IMR-90 (cell line): Measurements from ENCODE around the gene ACTN1. TPM values are rescaled to one million over a fixed set of nuclear protein-coding genes. Genes with fewer than 3 reads are reported as not detected.
A peak's percentile ranks its signal among the peaks of the same experiment; 100 is the strongest.

ENCODE experiments used
- ATAC-seq: fragments of 200-7000 bp; cut with Tn5 transposase; 2 replicates; pipeline ENCODE4 v1.9.1; 2020; ENCODE audit warnings: low read depth, mild to moderate bottlenecking, moderate library complexity
- BruUV-seq: library from RNA; stranded (reverse); fragments of 400-500 nt; replicated peaks from 2 replicates; lab custom pipeline; 2021; lab: Mats Ljungman, UMichigan
- CTCF ChIA-PET: fragments of 300-600 bp; formaldehyde crosslinking; extraction: SDS; loops from one replicate; lab custom pipeline; 2021; ENCODE audit warnings: antibody characterized with exemption; lab: Yijun Ruan, JAX
- POLR2A ChIA-PET: fragments of 300-600 bp; sonication (Branson Sonifier 250); formaldehyde crosslinking; loops from one replicate; lab custom pipeline; 2022; ENCODE audit warnings: antibody characterized with exemption; ENCODE audit not compliant: unreplicated experiment; lab: Charles Lee
- DNase-seq: peaks from one replicate; pipeline ENCODE4 v3.0.0; 2013
- H2AFZ ChIP-seq: replicated peaks from 2 replicates; pipeline ENCODE3; 2013; ENCODE audit warnings: low read length, mild to moderate bottlenecking; ENCODE audit not compliant: poor library complexity
- H2AK5ac ChIP-seq: 2 replicates; pipeline ENCODE4 v1.6.1; 2013; ENCODE audit warnings: low read depth, low read length, inconsistent platforms
- H2AK9ac ChIP-seq: replicated peaks from 2 replicates; pipeline ENCODE3; 2013; ENCODE audit warnings: mild to moderate bottlenecking, low read depth, low read length, moderate library complexity; ENCODE audit not compliant: poor library complexity
- H2BK120ac ChIP-seq: 2 replicates; pipeline ENCODE4 v1.6.1; 2013; ENCODE audit warnings: low read depth, low read length, inconsistent platforms
- H2BK15ac ChIP-seq: 3 replicates; pipeline ENCODE4 v1.6.1; 2013; ENCODE audit warnings: low read depth, low read length, inconsistent platforms
- H2BK20ac ChIP-seq: 2 replicates; pipeline ENCODE4 v1.6.1; 2013; ENCODE audit warnings: low read depth, mild to moderate bottlenecking, inconsistent platforms, low read length, moderate library complexity
- H2BK5ac ChIP-seq: 2 replicates; pipeline ENCODE4 v1.6.1; 2013; ENCODE audit warnings: mild to moderate bottlenecking, low read depth, low read length, inconsistent platforms; ENCODE audit not compliant: poor library complexity, severe bottlenecking
- H3K14ac ChIP-seq: replicated peaks from 2 replicates; pipeline ENCODE4 v1.6.1; 2013; ENCODE audit warnings: low read depth, low read length, inconsistent platforms
- H3K18ac ChIP-seq: 2 replicates; pipeline ENCODE4 v1.6.1; 2013; ENCODE audit warnings: low read depth, low read length, control low read depth
- H3K23ac ChIP-seq: 2 replicates; pipeline ENCODE4 v1.6.1; 2013; ENCODE audit warnings: low read depth, low read length, inconsistent platforms
- H3K27ac ChIP-seq: 2 replicates; pipeline ENCODE4 v1.5.1; 2013; ENCODE audit warnings: mild to moderate bottlenecking, control low read depth, low read length; ENCODE audit not compliant: insufficient read depth
- H3K27me3 ChIP-seq: 2 replicates; pipeline ENCODE4 v1.6.1; 2013; ENCODE audit warnings: low read length; ENCODE audit not compliant: control insufficient read depth, insufficient read depth
- H3K36me3 ChIP-seq: 2 replicates; pipeline ENCODE4 v1.6.1; 2013; ENCODE audit warnings: low read length, mixed read lengths; ENCODE audit not compliant: control insufficient read depth, insufficient read depth
- H3K4ac ChIP-seq: 2 replicates; pipeline ENCODE4 v1.6.1; 2013; ENCODE audit warnings: low read depth, low read length, inconsistent platforms
- H3K4me1 ChIP-seq: 2 replicates; pipeline ENCODE4 v1.6.1; 2013; ENCODE audit warnings: low read length, mixed read lengths; ENCODE audit not compliant: control insufficient read depth, insufficient read depth
- H3K4me2 ChIP-seq: 2 replicates; pipeline ENCODE4 v1.6.1; 2013; ENCODE audit warnings: low read depth, mild to moderate bottlenecking, control low read depth, low read length, moderate library complexity
- H3K4me3 ChIP-seq: 2 replicates; pipeline ENCODE4 v1.5.1; 2013; ENCODE audit warnings: low read depth, mild to moderate bottlenecking, control low read depth, low read length, moderate library complexity; ENCODE audit not compliant: insufficient read depth
- H3K56ac ChIP-seq: 2 replicates; pipeline ENCODE4 v1.6.1; 2013; ENCODE audit warnings: low read length, inconsistent platforms; ENCODE audit not compliant: insufficient read depth; ENCODE audit errors: extremely low read depth
- H3K79me1 ChIP-seq, 2 experiments: 2 replicates each; pipeline ENCODE4 v1.6.1; 2013; ENCODE audit warnings: low read length in 2 of 2, inconsistent platforms in 1 of 2, low read depth in 1 of 2
- H3K9ac ChIP-seq: 2 replicates; pipeline ENCODE4 v1.6.1; 2013; ENCODE audit warnings: low read depth, low read length, control low read depth
- H3K9me1 ChIP-seq: 2 replicates; pipeline ENCODE4 v1.6.1; 2013; ENCODE audit warnings: low read length, inconsistent platforms; ENCODE audit not compliant: insufficient read depth
- H3K9me3 ChIP-seq: 2 replicates; pipeline ENCODE4 v1.6.1; 2013; ENCODE audit warnings: low read length; ENCODE audit not compliant: control insufficient read depth, insufficient read depth
- H4K20me1 ChIP-seq: 2 replicates; pipeline ENCODE4 v1.6.1; 2013; ENCODE audit warnings: low read length, inconsistent platforms; ENCODE audit not compliant: insufficient read depth
- H4K5ac ChIP-seq: 2 replicates; pipeline ENCODE4 v1.6.1; 2013; ENCODE audit warnings: mild to moderate bottlenecking, low read depth, low read length, control low read depth
- H4K8ac ChIP-seq, 2 experiments: 2 replicates each; pipeline ENCODE4 v1.6.1; 2013; ENCODE audit warnings: low read depth in 2 of 2, low read length in 2 of 2, control low read depth in 1 of 2, inconsistent platforms in 1 of 2
- H4K91ac ChIP-seq: 2 replicates; pipeline ENCODE4 v1.6.1; 2013; ENCODE audit warnings: low read depth, low read length, inconsistent platforms; ENCODE audit not compliant: insufficient read depth
- BHLHE40 ChIP-seq: fragments of 150-350 bp; IDR thresholded peaks from 2 replicates; pipeline ENCODE4 v1.6.1; 2016; ENCODE audit warnings: mild to moderate bottlenecking, low read depth, low read length
- CEBPB ChIP-seq: IDR thresholded peaks from 2 replicates; pipeline ENCODE4 v1.6.1; 2012; ENCODE audit warnings: low read depth, low read length, improper control_type of control experiment
- CHD1 ChIP-seq: IDR thresholded peaks from 2 replicates; pipeline ENCODE4 v1.6.1; 2012; ENCODE audit warnings: low read depth, low read length, improper control_type of control experiment
- FOS ChIP-seq: fragments of 150-350 bp; IDR thresholded peaks from 2 replicates; pipeline ENCODE4 v1.6.1; 2016; ENCODE audit warnings: low read depth, low read length
- MAFK ChIP-seq: IDR thresholded peaks from 2 replicates; pipeline ENCODE4 v1.6.1; 2012; ENCODE audit warnings: low read depth, low read length, improper control_type of control experiment
- MAZ ChIP-seq: IDR thresholded peaks from 2 replicates; pipeline ENCODE4 v1.6.1; 2012; ENCODE audit warnings: low read depth, mild to moderate bottlenecking, low read length, improper control_type of control experiment, moderate library complexity, borderline replicate concordance
- MXI1 ChIP-seq: IDR thresholded peaks from 2 replicates; pipeline ENCODE4 v1.6.1; 2012; ENCODE audit warnings: low read depth, mild to moderate bottlenecking, low read length, moderate library complexity, borderline replicate concordance
- NFE2L2 ChIP-seq: fragments of 150-350 bp; IDR thresholded peaks from 2 replicates; pipeline ENCODE4 v1.6.1; 2016; ENCODE audit warnings: low read depth, mild to moderate bottlenecking, low read length
- POLR2A ChIP-seq: IDR thresholded peaks from 2 replicates; pipeline ENCODE4 v1.6.1; 2012; ENCODE audit warnings: mild to moderate bottlenecking, low read depth, low read length
- RAD21 ChIP-seq: IDR thresholded peaks from 2 replicates; pipeline ENCODE4 v1.6.1; 2012; ENCODE audit warnings: low read length, improper control_type of control experiment
- RCOR1 ChIP-seq: IDR thresholded peaks from 2 replicates; pipeline ENCODE4 v1.6.1; 2012; ENCODE audit warnings: mild to moderate bottlenecking, low read length, improper control_type of control experiment; ENCODE audit not compliant: insufficient replicate concordance
- RFX5 ChIP-seq: IDR thresholded peaks from 2 replicates; pipeline ENCODE4 v1.8.0; 2012; ENCODE audit warnings: low read depth, mild to moderate bottlenecking, low read length, moderate library complexity
- SMC3 ChIP-seq: fragments of 150-350 bp; IDR thresholded peaks from 2 replicates; pipeline ENCODE4 v1.6.1; 2016; ENCODE audit warnings: low read depth, mild to moderate bottlenecking, antibody characterized with exemption, low read length, moderate library complexity
- USF2 ChIP-seq: fragments of 150-350 bp; IDR thresholded peaks from 2 replicates; pipeline ENCODE4 v1.6.1; 2017; ENCODE audit warnings: mild to moderate bottlenecking, antibody characterized with exemption, low read length, low read depth
- WGBS, 2 experiments: methylation state at CpG; one replicate each; pipeline versions ENCODE4 v1.1.5 to v1.1.7; 2013; ENCODE audit warnings: missing lambda C conversion rate in 2 of 2; ENCODE audit not compliant: insufficient read length in 1 of 2; ENCODE audit errors: extremely low coverage in 2 of 2; 5-methylcytosine and 5-hydroxymethylcytosine counted together
- dilution Hi-C: fragments of 300-500 bp; cut with HindIII; formaldehyde crosslinking; loops from one replicate; pipeline ENCODE4 v1.14.3; 2018; ENCODE audit warnings: low sequenced_read_pairs; ENCODE audit not compliant: unreplicated experiment
- in situ Hi-C: fragments of 300-500 bp; cut with MboI; formaldehyde crosslinking; loops from 3 replicates; pipeline ENCODE4 v1.14.3; 2019; ENCODE audit warnings: low sequenced_read_pairs, inconsistent platforms, mixed read lengths
- intact Hi-C: fragments of 100-400 bp; cut with micrococcal nuclease; formaldehyde crosslinking; loops from 2 replicates; pipeline ENCODE4 v1.10.0; 2022
- polyA plus RNA-seq, 3 experiments: library from polyadenylated mRNA; depleted of rRNA; stranded (reverse); fragments of >200 nt; gene quantifications; 2 replicates each; pipeline ENCODE4 v1.2.3, GENCODE V29; 2012; ENCODE audit warnings: low replicate concordance in 1 of 3
- total RNA-seq: library from RNA; depleted of rRNA; stranded (reverse); fragments of >200 nt; gene quantifications from 2 replicates; pipeline ENCODE4 v1.2.3, GENCODE V29; 2012
- TF ChIP-seq, protein P1 (sequence below): fragments of 150-350 bp; IDR thresholded peaks from 2 replicates; pipeline ENCODE4 v1.6.1; 2016; ENCODE audit warnings: low read depth, mild to moderate bottlenecking, low read length, moderate library complexity, borderline replicate concordance
- TF ChIP-seq, protein P2 (sequence below): conservative IDR thresholded peaks from 2 replicates; pipeline ENCODE4 v1.5.1; 2012; ENCODE audit warnings: mild to moderate bottlenecking, low read depth, low read length, improper control_type of control experiment

ACTN1 gene
- total and polyA plus RNA-seq, 2 of the 4 experiments (the other 2 are of a cell fraction) = 684 to 766 TPM

DNA sequence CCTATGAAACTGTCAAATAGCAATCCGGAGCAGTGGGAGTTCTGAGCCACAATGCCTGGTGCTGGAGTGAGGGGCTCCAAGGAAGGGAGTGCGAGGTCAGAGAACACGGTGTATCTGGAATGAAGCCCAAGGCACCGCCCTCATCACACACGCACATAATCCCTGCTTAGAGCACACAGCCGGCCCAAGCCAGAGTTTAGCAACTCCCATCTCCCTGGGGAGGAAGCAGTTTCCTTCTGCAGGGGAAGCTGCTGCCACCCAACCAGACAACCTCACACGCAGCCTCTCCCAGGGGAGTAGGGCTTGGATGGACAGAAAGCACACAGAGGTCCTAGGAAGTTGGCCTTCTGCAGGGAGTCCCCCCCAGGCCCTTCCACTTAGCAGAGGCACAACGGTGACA is 31.3 kb downstream of the ACTN1 start:
- ATAC-seq (no peak), DNase-seq (peak; percentile 42)
- no peak overlapping the region; the same call in 1 of the 2 replicates for H3K4me2 ChIP-seq
- peak overlapping the region; percentile 41; the same call in 1 of the 2 replicates for H3K27ac ChIP-seq
- dilution Hi-C loops (no loop called here), in situ Hi-C loops (no loop called here), intact Hi-C loops (no loop called here)
- peaks cover 73% of the 10 kb centered on the region for H3K4me1 ChIP-seq
- H3K9me3 ChIP-seq = no peaks in the 10 kb centered on the region
- peak overlapping the region; percentile 53 for H2AK9ac ChIP-seq
- H3K23ac ChIP-seq = peak overlapping the region; percentile 54; the same call in 1 of the 2 replicates
- no TSS peak for BruUV-seq
- H2BK120ac ChIP-seq = no peak overlapping the region; the same call in 1 of the 2 replicates
- H4K5ac ChIP-seq = no peak overlapping the region
- POLR2A ChIA-PET = interaction anchor here (0.6 kb wide), 1 partner anchor 97 kb away, joined by 3 read pairs; no protein-coding TSS in a partner anchor
- H4K8ac ChIP-seq = peak overlapping the region in 1 of 2 experiments; percentile 43; a peak in 2 of 4 replicates
- H3K9me1 ChIP-seq = peaks cover 59% of the 10 kb centered on the region
- peak overlapping the region; percentile 14 for H2AFZ ChIP-seq
- no peak overlapping the region for H3K4me3 ChIP-seq
- H2BK15ac ChIP-seq = no peak overlapping the region
- peak overlapping the region; percentile 21; the same call in 1 of the 2 replicates for H3K4ac ChIP-seq
- H3K14ac ChIP-seq = no peak overlapping the region
- WGBS, 2 experiments = no CpG with 5 or more reads among the region's 8 CpGs
- H3K18ac ChIP-seq = no peak overlapping the region
- no peak overlapping the region for H3K56ac ChIP-seq
- no peak for TF ChIP-seq MAFK
- no peak for TF ChIP-seq RAD21
- TF ChIP-seq, protein P1, sequence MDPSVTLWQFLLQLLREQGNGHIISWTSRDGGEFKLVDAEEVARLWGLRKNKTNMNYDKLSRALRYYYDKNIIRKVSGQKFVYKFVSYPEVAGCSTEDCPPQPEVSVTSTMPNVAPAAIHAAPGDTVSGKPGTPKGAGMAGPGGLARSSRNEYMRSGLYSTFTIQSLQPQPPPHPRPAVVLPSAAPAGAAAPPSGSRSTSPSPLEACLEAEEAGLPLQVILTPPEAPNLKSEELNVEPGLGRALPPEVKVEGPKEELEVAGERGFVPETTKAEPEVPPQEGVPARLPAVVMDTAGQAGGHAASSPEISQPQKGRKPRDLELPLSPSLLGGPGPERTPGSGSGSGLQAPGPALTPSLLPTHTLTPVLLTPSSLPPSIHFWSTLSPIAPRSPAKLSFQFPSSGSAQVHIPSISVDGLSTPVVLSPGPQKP = no peak
- TF ChIP-seq POLR2A = no peak
- TF ChIP-seq FOS = no peak
- TF ChIP-seq RCOR1 = no peak
- no peak for TF ChIP-seq CEBPB
- no peak for TF ChIP-seq CHD1
- TF ChIP-seq NFE2L2 = no peak
- TF ChIP-seq SMC3 = no peak
- no peak for TF ChIP-seq USF2
- TF ChIP-seq MAZ = no peak
- TF ChIP-seq MXI1 = no peak
- TF ChIP-seq, protein P2, sequence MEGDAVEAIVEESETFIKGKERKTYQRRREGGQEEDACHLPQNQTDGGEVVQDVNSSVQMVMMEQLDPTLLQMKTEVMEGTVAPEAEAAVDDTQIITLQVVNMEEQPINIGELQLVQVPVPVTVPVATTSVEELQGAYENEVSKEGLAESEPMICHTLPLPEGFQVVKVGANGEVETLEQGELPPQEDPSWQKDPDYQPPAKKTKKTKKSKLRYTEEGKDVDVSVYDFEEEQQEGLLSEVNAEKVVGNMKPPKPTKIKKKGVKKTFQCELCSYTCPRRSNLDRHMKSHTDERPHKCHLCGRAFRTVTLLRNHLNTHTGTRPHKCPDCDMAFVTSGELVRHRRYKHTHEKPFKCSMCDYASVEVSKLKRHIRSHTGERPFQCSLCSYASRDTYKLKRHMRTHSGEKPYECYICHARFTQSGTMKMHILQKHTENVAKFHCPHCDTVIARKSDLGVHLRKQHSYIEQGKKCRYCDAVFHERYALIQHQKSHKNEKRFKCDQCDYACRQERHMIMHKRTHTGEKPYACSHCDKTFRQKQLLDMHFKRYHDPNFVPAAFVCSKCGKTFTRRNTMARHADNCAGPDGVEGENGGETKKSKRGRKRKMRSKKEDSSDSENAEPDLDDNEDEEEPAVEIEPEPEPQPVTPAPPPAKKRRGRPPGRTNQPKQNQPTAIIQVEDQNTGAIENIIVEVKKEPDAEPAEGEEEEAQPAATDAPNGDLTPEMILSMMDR = no peak
- TF ChIP-seq BHLHE40 = no peak
- TF ChIP-seq RFX5 = no peak
- CTCF ChIA-PET = interaction anchor here (0.8 kb wide), 1 partner anchor 154 kb away, joined by 3 read pairs; no protein-coding TSS in a partner anchor
- H3K9ac ChIP-seq = no peak overlapping the region
- peak overlapping the region; percentile 35 for H2BK5ac ChIP-seq
- H4K91ac ChIP-seq = no peak overlapping the region
- peaks cover 0 to 60% of the 10 kb centered on the region in 2 experiments; a peak in 2 of 4 replicates for H3K79me1 ChIP-seq
- no peaks in the 10 kb centered on the region for H3K27me3 ChIP-seq
- peaks cover 100% of the 10 kb centered on the region for H4K20me1 ChIP-seq
- H2AK5ac ChIP-seq = peak overlapping the region; percentile 57; the same call in 1 of the 2 replicates
- peaks cover 25% of the 10 kb centered on the region for H3K36me3 ChIP-seq
- no peak overlapping the region for H2BK20ac ChIP-seq
